Measurements from ENCODE around the gene TNS1.

TNS1 gene

DNA sequence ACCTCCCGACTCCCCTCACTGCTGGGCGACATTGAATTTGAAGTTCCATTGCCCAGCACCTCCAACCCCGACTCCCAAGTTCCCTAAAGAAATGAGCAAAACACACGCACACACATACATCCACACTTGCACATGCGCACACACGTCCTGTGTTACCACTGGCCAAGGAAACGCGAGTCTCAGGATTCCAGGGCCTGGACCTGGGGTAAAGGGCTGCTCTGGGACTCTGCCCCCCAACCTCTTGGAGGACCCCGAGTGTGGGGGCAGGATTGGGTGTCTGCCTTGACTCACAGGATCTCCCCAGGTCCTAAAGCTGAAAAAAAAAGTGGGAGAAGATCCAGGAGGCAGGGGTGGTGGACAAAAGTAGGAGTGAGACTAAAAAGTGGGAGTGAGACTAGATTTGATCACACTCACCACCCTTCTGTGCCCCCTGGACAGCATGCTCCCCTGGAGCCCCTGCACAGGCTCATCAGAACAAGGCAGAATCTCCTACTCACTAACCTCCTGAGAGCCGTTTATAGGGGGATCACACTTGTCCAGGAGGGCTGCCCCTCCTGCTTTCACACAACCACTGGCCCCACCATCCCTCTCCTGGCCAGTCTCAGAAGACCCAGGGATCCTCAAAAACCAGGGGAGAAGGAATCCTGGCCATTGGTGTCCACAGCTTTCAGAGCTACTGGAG is 202.2 kb downstream of the TNS1 start:
- no peaks in the 10 kb centered on the region for H3K36me3 ChIP-seq (ENCODE audit: control insufficient read depth, insufficient read depth, low read length)

DNA sequence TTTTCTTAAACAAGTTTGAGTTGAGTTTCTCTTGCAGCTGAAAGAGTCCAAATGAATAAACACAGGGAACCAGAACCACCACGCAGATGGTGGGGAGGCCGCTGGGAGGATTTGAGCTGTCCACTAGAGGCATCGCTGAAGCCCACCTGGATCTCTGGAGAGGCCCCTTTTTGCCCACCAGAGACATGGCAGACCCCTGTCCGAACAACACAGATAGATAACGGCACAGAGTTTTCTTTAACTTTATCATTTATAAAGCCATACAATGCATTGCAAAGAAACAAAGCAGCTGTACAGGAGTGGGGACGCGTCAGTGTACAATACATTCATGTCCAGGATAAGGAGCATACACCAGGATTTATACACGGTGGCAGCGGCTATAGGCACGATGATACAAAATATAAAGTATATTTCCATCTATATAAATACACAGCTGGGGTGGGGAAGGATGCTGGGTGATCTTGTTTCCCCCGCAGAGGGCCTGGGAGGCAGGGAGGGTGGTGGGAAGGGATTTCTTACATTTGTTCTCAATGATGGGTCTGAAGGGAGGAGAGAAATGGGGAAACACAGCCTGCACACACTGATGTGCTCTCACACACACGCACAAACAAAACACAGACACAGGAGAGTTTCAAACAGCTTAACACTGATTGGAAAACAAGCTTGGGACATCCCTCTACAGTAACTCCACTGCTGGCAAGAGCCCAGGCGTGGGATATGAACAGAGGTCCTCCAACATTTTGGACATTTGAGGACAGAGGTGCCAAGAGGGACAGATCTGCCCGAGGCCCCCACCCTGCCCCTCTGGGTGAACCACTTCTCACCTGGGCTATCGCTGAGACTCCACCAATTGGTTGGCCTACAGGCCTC is 203.0 kb downstream of the TNS1 start:
- Histone ChIP-seq H3K4me1 (ENCODE audit: control insufficient read depth, insufficient read depth, low read length, poor library complexity, severe bottlenecking) (no peaks in the 10 kb centered on the region), H3K4me3 (ENCODE audit: insufficient read depth, low read depth, low read length, poor library complexity, severe bottlenecking) (no peak overlapping the region), H3K9me3 (ENCODE audit: control insufficient read depth, low read length) (no peaks in the 10 kb centered on the region), H3K27ac (ENCODE audit: insufficient read depth, low read length, poor library complexity, severe bottlenecking) (no peak overlapping the region), H3K27me3 (replicated peaks; ENCODE audit: control insufficient read depth, insufficient read depth, low read length, poor library complexity, severe bottlenecking) (no peaks in the 10 kb centered on the region), H3K36me3 (ENCODE audit: control insufficient read depth, insufficient read depth, low read length) (no peaks in the 10 kb centered on the region)
- no peak for DNase-seq

More for the DNA sequence above, 202.2 kb downstream of the TNS1 start:
- Histone ChIP-seq H3K4me1 (ENCODE audit: control insufficient read depth, insufficient read depth, low read length, poor library complexity, severe bottlenecking) (no peaks in the 10 kb centered on the region), H3K27ac (ENCODE audit: insufficient read depth, low read length, poor library complexity, severe bottlenecking) (no peak overlapping the region), H3K9me3 (ENCODE audit: control insufficient read depth, low read length) (no peaks in the 10 kb centered on the region), H3K4me3 (ENCODE audit: insufficient read depth, low read depth, low read length, poor library complexity, severe bottlenecking) (no peak overlapping the region), H3K27me3 (replicated peaks; ENCODE audit: control insufficient read depth, insufficient read depth, low read length, poor library complexity, severe bottlenecking) (no peaks in the 10 kb centered on the region)
- no peak for DNase-seq

GRCh38 chr2:217798743-217799562 is 203.8 kb downstream of the TNS1 start:
- Histone ChIP-seq H3K27me3 (replicated peaks; ENCODE audit: control insufficient read depth, insufficient read depth, low read length, poor library complexity, severe bottlenecking) (no peaks in the 10 kb centered on the region), H3K27ac (ENCODE audit: insufficient read depth, low read length, poor library complexity, severe bottlenecking) (no peak overlapping the region), H3K9me3 (ENCODE audit: control insufficient read depth, low read length) (no peaks in the 10 kb centered on the region), H3K4me1 (ENCODE audit: control insufficient read depth, insufficient read depth, low read length, poor library complexity, severe bottlenecking) (no peaks in the 10 kb centered on the region), H3K36me3 (ENCODE audit: control insufficient read depth, insufficient read depth, low read length) (no peaks in the 10 kb centered on the region), H3K4me3 (ENCODE audit: insufficient read depth, low read depth, low read length, poor library complexity, severe bottlenecking) (no peak overlapping the region)
- no peak for DNase-seq

DNA sequence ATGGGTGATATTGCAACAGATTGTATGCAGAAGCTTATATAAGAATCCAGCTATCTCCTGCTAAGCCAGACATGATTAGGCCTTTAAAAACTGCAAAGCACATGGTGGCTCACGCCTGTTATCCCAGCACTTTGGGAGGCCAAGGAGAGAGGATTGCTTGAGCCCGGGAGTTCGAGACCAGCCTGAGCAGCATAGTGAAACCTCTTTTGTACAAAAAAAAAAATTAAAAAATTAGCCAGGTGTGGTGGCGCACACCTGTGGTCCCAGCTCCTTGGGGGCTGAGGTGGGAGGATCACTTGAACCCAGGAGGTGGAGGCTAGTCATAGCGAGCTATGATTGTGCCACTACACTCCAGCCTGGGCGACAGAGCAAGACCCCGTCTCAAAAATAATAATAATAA is 204.6 kb downstream of the TNS1 start:
- Histone ChIP-seq H3K4me3 (ENCODE audit: insufficient read depth, low read depth, low read length, poor library complexity, severe bottlenecking) (no peak overlapping the region), H3K36me3 (ENCODE audit: control insufficient read depth, insufficient read depth, low read length) (no peaks in the 10 kb centered on the region), H3K27me3 (replicated peaks; ENCODE audit: control insufficient read depth, insufficient read depth, low read length, poor library complexity, severe bottlenecking) (no peaks in the 10 kb centered on the region), H3K27ac (ENCODE audit: insufficient read depth, low read length, poor library complexity, severe bottlenecking) (no peak overlapping the region), H3K4me1 (ENCODE audit: control insufficient read depth, insufficient read depth, low read length, poor library complexity, severe bottlenecking) (no peaks in the 10 kb centered on the region), H3K9me3 (ENCODE audit: control insufficient read depth, low read length) (no peaks in the 10 kb centered on the region)
- DNase-seq: no peak

- no peaks in the 10 kb centered on the region for H3K4me1 ChIP-seq (ENCODE audit: control insufficient read depth, insufficient read depth, low read length, poor library complexity, severe bottlenecking)
- no peak overlapping the region for H3K27ac ChIP-seq (ENCODE audit: insufficient read depth, low read length, poor library complexity, severe bottlenecking)
- H3K27me3 ChIP-seq (replicated peaks; ENCODE audit: control insufficient read depth, insufficient read depth, low read length, poor library complexity, severe bottlenecking): no peaks in the 10 kb centered on the region
- DNase-seq: no peak
- no peaks in the 10 kb centered on the region for H3K9me3 ChIP-seq (ENCODE audit: control insufficient read depth, low read length)
- H3K4me3 ChIP-seq (ENCODE audit: insufficient read depth, low read depth, low read length, poor library complexity, severe bottlenecking): no peak overlapping the region
- H3K36me3 ChIP-seq (ENCODE audit: control insufficient read depth, insufficient read depth, low read length): no peaks in the 10 kb centered on the region
Measured at GRCh38 chr2:217797661-217798069, 205.1 kb downstream of the TNS1 start.

DNA sequence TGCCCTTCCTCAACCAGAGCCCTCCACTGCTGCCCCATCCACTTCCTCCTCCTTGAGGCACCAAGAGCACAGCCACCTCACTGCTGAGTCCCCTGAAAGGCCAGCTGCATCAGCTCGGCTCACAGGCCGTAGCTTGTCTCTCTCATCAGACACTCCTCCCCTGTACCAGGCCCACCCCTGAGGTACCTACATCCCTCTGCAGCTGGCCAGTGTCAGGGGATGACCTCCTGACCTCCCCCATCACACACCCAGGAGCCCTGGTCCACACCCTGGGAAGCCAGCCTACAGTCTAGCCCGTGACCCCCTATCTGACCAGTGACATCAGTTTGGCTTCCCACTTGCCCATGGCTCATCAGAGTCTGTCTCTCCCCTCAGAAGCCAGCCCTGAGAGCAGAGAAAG is 205.6 kb downstream of the TNS1 start:
- H3K27me3 ChIP-seq (replicated peaks; ENCODE audit: control insufficient read depth, insufficient read depth, low read length, poor library complexity, severe bottlenecking): no peaks in the 10 kb centered on the region
- H3K9me3 ChIP-seq (ENCODE audit: control insufficient read depth, low read length): no peaks in the 10 kb centered on the region
- no peaks in the 10 kb centered on the region for H3K4me1 ChIP-seq (ENCODE audit: control insufficient read depth, insufficient read depth, low read length, poor library complexity, severe bottlenecking)
- no peak overlapping the region for H3K27ac ChIP-seq (ENCODE audit: insufficient read depth, low read length, poor library complexity, severe bottlenecking)
- H3K4me3 ChIP-seq (ENCODE audit: insufficient read depth, low read depth, low read length, poor library complexity, severe bottlenecking): no peak overlapping the region
- no peak for DNase-seq
- H3K36me3 ChIP-seq (ENCODE audit: control insufficient read depth, insufficient read depth, low read length): no peaks in the 10 kb centered on the region

DNA sequence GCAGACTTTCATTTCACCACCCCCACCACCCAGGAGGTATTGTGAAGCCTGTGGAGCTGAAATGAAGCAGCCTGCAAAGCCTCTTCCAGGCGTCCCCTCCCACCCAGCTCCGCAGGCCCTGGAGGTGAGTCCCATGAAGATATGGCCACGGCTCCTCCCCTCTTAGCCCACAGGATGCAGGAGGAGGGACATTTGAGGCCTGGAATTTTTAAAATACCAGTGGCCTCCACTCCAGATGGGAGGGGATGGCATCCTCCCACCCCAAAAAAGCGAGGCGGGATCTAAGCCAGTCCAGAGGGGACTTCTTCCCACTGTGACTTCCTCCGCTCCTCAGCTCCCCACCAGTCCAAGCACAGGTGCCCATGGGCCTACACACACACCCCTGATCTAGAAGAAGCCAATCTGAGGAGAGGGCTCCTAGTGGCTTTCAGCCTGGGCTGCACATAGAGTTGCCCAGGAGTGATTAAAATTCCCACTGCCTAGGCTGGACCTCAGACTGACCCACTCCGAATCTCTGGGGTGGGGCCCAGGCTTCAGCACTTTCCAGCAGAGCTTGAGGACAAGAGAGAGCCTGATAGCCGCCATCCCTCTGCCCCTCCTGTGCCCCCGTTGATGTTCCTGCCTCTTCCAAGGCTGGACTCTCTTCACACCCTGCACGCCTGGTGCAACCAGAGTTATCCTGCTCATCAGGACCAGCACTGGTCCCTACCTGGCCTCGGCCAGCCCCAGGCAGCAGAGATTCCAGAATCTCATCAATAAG is 206.9 kb downstream of the TNS1 start:
- Histone ChIP-seq H3K27ac (ENCODE audit: insufficient read depth, low read length, poor library complexity, severe bottlenecking) (no peak overlapping the region), H3K27me3 (replicated peaks; ENCODE audit: control insufficient read depth, insufficient read depth, low read length, poor library complexity, severe bottlenecking) (no peaks in the 10 kb centered on the region), H3K36me3 (ENCODE audit: control insufficient read depth, insufficient read depth, low read length) (no peaks in the 10 kb centered on the region), H3K4me1 (ENCODE audit: control insufficient read depth, insufficient read depth, low read length, poor library complexity, severe bottlenecking) (no peaks in the 10 kb centered on the region), H3K4me3 (ENCODE audit: insufficient read depth, low read depth, low read length, poor library complexity, severe bottlenecking) (no peak overlapping the region), H3K9me3 (ENCODE audit: control insufficient read depth, low read length) (no peaks in the 10 kb centered on the region)
- DNase-seq: no peak

DNA sequence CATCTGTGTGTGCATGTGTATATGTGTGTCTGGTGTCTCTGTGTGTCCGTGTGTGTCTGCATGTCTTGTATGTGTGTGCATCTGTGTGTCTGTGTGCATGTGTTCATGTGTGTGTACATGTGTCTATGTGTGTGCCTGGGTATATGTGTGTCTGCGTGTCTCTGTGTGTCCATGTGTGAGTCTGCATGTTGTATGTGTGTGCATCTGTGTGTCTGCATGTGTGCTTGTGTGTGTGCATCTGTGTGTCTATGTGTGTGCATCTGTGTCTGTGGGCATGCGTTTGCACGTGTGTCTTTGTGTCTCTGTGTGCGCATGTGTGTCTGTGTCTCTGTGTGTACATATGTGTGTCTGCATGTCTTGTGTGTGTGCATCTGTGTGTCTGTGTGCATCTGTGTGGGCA is 207.7 kb downstream of the TNS1 start:
- Histone ChIP-seq H3K27me3 (replicated peaks; ENCODE audit: control insufficient read depth, insufficient read depth, low read length, poor library complexity, severe bottlenecking) (no peaks in the 10 kb centered on the region), H3K27ac (ENCODE audit: insufficient read depth, low read length, poor library complexity, severe bottlenecking) (no peak overlapping the region), H3K36me3 (ENCODE audit: control insufficient read depth, insufficient read depth, low read length) (no peaks in the 10 kb centered on the region), H3K9me3 (ENCODE audit: control insufficient read depth, low read length) (no peaks in the 10 kb centered on the region), H3K4me3 (ENCODE audit: insufficient read depth, low read depth, low read length, poor library complexity, severe bottlenecking) (no peak overlapping the region), H3K4me1 (ENCODE audit: control insufficient read depth, insufficient read depth, low read length, poor library complexity, severe bottlenecking) (no peaks in the 10 kb centered on the region)
- no peak for DNase-seq

DNA sequence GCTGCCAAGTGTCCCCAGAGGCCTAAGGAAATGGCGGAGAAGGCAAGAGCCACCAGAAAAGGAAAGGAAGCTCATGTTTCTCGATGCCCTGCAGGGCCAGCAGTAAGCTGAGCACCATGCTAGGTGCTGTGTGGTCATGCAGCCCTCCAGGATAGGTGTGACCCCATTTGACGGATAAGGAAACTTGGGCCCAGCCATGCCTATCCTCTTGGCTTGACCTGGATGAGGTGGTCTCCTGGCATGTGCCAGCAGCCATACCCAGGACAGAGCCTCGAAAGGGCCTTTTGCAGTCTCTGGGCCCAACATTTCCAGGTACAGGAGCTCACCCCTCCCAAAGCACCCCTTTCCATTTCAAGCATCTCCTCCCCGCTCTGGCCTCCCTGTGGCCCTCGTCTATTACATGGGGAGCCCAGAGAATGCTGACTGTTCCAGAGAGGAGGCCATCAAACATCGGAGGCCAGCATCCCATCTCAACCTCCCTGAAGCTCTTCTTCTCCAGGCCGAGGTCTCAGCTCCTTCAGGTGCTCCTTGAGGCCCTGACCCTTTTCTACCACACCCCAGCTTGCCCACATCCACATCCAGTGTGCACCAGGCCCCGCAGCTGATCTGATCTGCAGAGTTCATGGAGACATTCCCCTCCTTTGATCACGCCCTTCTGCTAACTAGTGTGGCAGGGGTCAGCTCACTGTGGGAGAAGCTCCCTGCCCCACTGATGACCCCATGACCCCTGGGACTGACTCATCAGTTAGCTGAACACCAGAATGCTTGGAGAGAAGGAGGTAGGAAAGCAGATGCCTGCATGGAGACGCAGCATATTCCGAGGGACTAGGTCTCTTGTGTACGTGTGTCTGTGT is 208.4 kb downstream of the TNS1 start:
- no peak overlapping the region for H3K4me3 ChIP-seq (ENCODE audit: insufficient read depth, low read depth, low read length, poor library complexity, severe bottlenecking)
- H3K27me3 ChIP-seq (replicated peaks; ENCODE audit: control insufficient read depth, insufficient read depth, low read length, poor library complexity, severe bottlenecking): no peaks in the 10 kb centered on the region
- H3K9me3 ChIP-seq (ENCODE audit: control insufficient read depth, low read length): no peaks in the 10 kb centered on the region
- no peaks in the 10 kb centered on the region for H3K36me3 ChIP-seq (ENCODE audit: control insufficient read depth, insufficient read depth, low read length)
- no peaks in the 10 kb centered on the region for H3K4me1 ChIP-seq (ENCODE audit: control insufficient read depth, insufficient read depth, low read length, poor library complexity, severe bottlenecking)
- H3K27ac ChIP-seq (ENCODE audit: insufficient read depth, low read length, poor library complexity, severe bottlenecking): no peak overlapping the region
- DNase-seq: no peak

Measured in effector memory CD4-positive, alpha-beta T cell (primary cell).